ENCODE results near the gene KANSL1L. TPM values are rescaled to one million over a fixed set of nuclear protein-coding genes. Genes with fewer than 3 reads are reported as not detected.
A peak's percentile ranks its signal among the peaks of the same experiment; 100 is the strongest.

Gene KANSL1L, protein sequence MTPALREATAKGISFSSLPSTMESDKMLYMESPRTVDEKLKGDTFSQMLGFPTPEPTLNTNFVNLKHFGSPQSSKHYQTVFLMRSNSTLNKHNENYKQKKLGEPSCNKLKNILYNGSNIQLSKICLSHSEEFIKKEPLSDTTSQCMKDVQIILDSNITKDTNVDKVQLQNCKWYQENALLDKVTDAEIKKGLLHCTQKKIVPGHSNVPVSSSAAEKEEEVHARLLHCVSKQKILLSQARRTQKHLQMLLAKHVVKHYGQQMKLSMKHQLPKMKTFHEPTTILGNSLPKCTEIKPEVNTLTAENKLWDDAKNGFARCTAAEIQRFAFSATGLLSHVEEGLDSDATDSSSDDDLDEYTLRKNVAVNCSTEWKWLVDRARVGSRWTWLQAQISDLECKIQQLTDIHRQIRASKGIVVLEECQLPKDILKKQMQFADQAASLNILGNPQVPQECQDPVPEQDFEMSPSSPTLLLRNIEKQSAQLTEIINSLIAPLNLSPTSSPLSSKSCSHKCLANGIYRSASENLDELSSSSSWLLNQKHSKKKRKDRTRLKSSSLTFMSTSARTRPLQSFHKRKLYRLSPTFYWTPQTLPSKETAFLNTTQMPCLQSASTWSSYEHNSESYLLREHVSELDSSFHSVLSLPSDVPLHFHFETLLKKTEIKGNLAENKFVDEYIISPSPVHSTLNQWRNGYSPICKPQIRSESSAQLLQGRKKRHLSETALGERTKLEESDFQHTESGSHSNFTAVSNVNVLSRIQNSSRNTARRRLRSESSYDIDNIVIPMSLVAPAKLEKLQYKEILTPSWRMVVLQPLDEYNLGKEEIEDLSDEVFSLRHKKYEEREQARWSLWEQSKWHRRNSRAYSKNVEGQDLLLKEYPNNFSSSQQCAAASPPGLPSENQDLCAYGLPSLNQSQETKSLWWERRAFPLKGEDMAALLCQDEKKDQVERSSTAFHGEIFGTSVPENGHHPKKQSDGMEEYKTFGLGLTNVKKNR
- 1 to 10 TPM; 1.0 to 1.4 (median 1.1) TPM for polyA plus RNA-seq

- peak; percentile 95 to 96 (median 95) for DNase-seq
- peak within 1 kb of the TSS; percentile 92 to 98 (median 97) for H3K27ac Mint-ChIP-seq
- no peaks in the 10 kb centered on the region for H3K36me3 Mint-ChIP-seq
- H3K9me3 Mint-ChIP-seq, result no peaks in the 10 kb centered on the region
- H3K27me3 Mint-ChIP-seq (ENCODE audit: low read depth in 3 of 3), result peaks cover 19 to 24% (median 23%) of the 10 kb centered on the region in 3 donors
- peak within 1 kb of the TSS; percentile 97 to 100 (median 99) for H3K4me3 Mint-ChIP-seq
- H3K4me1 Mint-ChIP-seq, result peaks cover 18 to 26% of the 10 kb centered on the region in 2 donors
Measured at GRCh38 chr2:210171309-210172218, at the start of gene KANSL1L. KANSL1L (minus strand) TSS chr2:210171409; CDS start chr2:210154582, 16,827 bp downstream.

- no peaks in the 10 kb centered on the region for H3K9me3 Mint-ChIP-seq
- H3K36me3 Mint-ChIP-seq, result no peaks in the 10 kb centered on the region
- no peak overlapping the region for H3K27ac Mint-ChIP-seq
- no peaks in the 10 kb centered on the region for H3K4me1 Mint-ChIP-seq
- no peak for DNase-seq
- no peak overlapping the region for H3K4me3 Mint-ChIP-seq
- H3K27me3 Mint-ChIP-seq (ENCODE audit: low read depth in 3 of 3), result no peaks in the 10 kb centered on the region
Measured at GRCh38 chr2:210215120-210215519, 43.9 kb upstream of the KANSL1L start.

DNA sequence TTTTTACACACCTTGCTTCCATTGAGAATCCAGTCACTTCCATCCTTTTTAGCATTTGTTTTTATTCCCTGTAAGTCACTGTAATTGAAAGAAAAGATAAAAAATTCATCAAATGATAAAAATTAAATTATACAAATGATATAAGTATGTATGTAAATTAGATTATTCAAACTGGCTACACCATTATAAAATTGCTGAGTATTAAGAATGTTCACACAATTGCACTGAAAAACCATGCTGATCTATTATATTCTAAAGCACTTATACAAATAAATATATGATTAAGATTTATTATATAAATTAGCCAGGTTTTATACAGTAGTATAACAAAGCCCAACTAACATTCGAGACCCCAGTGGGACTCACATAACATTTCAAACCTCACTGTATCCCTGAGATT lies 39.0 kb upstream of the KANSL1L start:
- Mint-ChIP-seq H3K4me3 (no peak overlapping the region), H3K27me3 (ENCODE audit: low read depth in 3 of 3) (peaks cover 2 to 3% (median 2%) of the 10 kb centered on the region in 3 donors), H3K36me3 (no peaks in the 10 kb centered on the region), H3K4me1 (no peaks in the 10 kb centered on the region), H3K27ac (no peak overlapping the region), H3K9me3 (no peaks in the 10 kb centered on the region)
- DNase-seq, result no peak

DNA sequence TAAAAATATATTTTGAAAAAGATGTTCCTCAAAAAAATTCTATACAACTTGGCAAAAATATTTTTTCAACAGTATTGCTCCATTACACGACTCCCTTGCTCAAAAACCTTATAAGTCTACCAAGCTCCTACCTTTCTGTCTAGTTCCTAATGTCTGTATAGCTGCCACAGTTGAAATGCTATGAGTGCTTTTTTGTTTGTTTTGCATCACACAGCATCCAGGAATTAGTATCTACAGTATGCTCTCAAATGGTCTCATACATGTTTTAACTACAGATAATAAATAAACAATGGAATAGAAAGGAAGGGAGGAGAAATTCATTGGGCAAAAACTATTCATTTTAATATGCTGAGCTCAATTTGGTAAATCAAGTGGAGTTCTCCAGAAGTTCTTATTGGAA lies 36.7 kb upstream of the KANSL1L start:
- Mint-ChIP-seq H3K4me1 (no peaks in the 10 kb centered on the region), H3K27ac (no peak overlapping the region), H3K27me3 (ENCODE audit: low read depth in 3 of 3) (peaks cover 2 to 7% (median 4%) of the 10 kb centered on the region in 3 donors), H3K4me3 (no peak overlapping the region), H3K9me3 (no peaks in the 10 kb centered on the region), H3K36me3 (no peaks in the 10 kb centered on the region)
- no peak for DNase-seq

DNA sequence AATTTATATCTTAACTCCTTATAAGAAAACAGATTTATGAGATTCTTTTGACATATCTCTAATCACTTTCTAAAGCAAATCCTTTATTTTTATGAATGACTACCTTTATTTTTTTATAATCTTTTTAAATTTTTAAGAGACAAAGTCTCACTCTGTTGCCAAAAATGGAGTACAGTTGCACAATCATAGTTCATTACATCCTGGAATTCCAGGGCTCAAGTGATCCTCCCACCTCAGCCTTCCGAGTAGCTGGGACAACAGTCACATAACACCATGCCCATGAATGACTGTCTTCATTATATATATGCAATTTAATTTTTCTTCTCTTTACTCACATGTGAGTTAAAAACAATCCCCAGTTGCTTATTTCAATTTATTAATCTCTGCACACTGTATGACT lies 32.3 kb upstream of the KANSL1L start:
- Mint-ChIP-seq H3K27me3 (ENCODE audit: low read depth in 3 of 3) (peaks cover 2 to 8% (median 6%) of the 10 kb centered on the region in 3 donors), H3K4me3 (no peak overlapping the region), H3K9me3 (no peaks in the 10 kb centered on the region), H3K36me3 (no peaks in the 10 kb centered on the region), H3K27ac (no peak overlapping the region), H3K4me1 (no peaks in the 10 kb centered on the region)
- DNase-seq, result no peak

DNA sequence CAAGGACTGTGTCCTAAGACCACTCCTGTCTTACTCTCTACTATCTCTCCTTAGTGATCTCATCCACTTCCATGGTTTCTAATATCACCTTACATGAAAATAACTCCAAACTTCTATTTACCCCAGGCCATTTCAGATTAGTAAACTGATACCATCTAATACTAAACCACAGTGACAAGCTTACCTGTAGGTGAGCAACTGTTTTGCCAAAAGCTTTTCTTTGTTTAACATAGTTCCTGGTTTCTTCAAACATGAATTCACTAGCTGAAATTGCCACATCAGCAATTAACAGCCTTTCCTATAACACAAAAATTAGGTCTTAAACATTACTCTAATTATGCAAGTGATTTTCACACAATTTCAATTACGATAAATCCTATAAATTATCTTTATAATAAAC lies 31.9 kb upstream of the KANSL1L start:
- Mint-ChIP-seq H3K27me3 (ENCODE audit: low read depth in 3 of 3) (peaks cover 2 to 8% (median 8%) of the 10 kb centered on the region in 3 donors), H3K36me3 (no peaks in the 10 kb centered on the region), H3K9me3 (no peaks in the 10 kb centered on the region), H3K4me1 (no peaks in the 10 kb centered on the region), H3K4me3 (no peak overlapping the region), H3K27ac (no peak overlapping the region)
- DNase-seq, result no peak

- Mint-ChIP-seq H3K4me1 (peaks cover 0 to 2% of the 10 kb centered on the region in 2 donors), H3K36me3 (no peaks in the 10 kb centered on the region), H3K9me3 (no peaks in the 10 kb centered on the region), H3K27me3 (ENCODE audit: low read depth in 3 of 3) (peaks cover 0 to 15% (median 6%) of the 10 kb centered on the region in 3 donors), H3K4me3 (no peak overlapping the region), H3K27ac (no peak overlapping the region)
- DNase-seq, result no peak
Measured at GRCh38 chr2:210199854-210200253, 28.6 kb upstream of the KANSL1L start.

GRCh38 chr2:210199186-210199765 lies 28.1 kb upstream of the KANSL1L start:
- H3K27ac Mint-ChIP-seq, result no peak overlapping the region
- peak; percentile 11 to 41 (median 26) for DNase-seq
- no peaks in the 10 kb centered on the region for H3K9me3 Mint-ChIP-seq
- H3K4me3 Mint-ChIP-seq, result no peak overlapping the region
- no peaks in the 10 kb centered on the region for H3K36me3 Mint-ChIP-seq
- H3K4me1 Mint-ChIP-seq, result peaks cover 0 to 2% of the 10 kb centered on the region in 2 donors
- peaks cover 0 to 15% (median 6%) of the 10 kb centered on the region in 3 donors for H3K27me3 Mint-ChIP-seq (ENCODE audit: low read depth in 3 of 3)

DNA sequence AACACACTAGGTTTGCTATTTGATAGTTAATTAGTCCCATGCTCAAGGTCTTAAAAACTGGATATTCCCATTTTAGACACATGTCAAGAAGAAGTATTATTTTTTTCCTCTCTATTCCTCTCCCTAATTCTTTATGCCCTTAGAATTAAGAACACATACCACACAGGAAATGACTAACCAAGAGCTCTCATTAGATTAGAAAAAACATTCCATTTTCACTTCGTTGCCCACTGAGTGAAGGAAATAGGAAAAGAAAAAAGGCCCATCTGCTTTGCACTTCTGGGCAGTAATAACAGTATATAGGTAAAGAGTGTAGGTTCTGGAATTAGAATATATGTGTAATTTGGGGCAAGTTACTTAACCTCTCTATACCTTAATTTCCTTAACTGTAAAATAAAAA lies 27.1 kb upstream of the KANSL1L start:
- DNase-seq, result no peak
- peak overlapping the region in 1 of 6 donors; percentile 14 for H3K27ac Mint-ChIP-seq
- no peak overlapping the region for H3K4me3 Mint-ChIP-seq
- H3K9me3 Mint-ChIP-seq, result no peaks in the 10 kb centered on the region
- peaks cover 0 to 11% (median 6%) of the 10 kb centered on the region in 3 donors for H3K27me3 Mint-ChIP-seq (ENCODE audit: low read depth in 3 of 3)
- no peaks in the 10 kb centered on the region for H3K36me3 Mint-ChIP-seq
- peaks cover 0 to 2% of the 10 kb centered on the region in 2 donors for H3K4me1 Mint-ChIP-seq

DNA sequence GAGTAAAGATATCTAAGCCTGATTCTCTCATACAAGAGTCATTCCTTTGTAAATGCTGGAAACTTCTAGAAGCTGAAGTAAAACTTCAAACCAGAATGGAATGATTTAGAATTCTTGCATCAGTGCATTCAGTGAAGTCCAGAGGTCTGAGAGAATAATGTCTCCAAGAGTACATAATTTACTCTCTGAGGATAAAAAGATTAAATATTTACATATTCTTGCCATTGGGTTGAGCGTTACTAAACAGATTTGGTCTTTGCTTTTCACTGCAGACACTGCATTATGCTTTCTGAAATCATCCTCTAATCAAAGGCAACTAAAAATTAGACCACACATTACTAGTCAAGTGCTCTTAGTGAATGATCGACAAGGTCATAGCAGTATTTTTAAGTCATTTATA lies 26.5 kb upstream of the KANSL1L start:
- Mint-ChIP-seq H3K4me3 (no peak overlapping the region), H3K9me3 (no peaks in the 10 kb centered on the region), H3K36me3 (no peaks in the 10 kb centered on the region), H3K4me1 (peaks cover 0 to 2% of the 10 kb centered on the region in 2 donors), H3K27ac (no peak overlapping the region), H3K27me3 (ENCODE audit: low read depth in 3 of 3) (peaks cover 0 to 11% (median 3%) of the 10 kb centered on the region in 3 donors)
- DNase-seq, result no peak

GRCh38 chr2:210195101-210195852 lies 24.1 kb upstream of the KANSL1L start:
- Mint-ChIP-seq H3K9me3 (no peaks in the 10 kb centered on the region), H3K27me3 (ENCODE audit: low read depth in 3 of 3) (peaks cover 0 to 14% (median 0%) of the 10 kb centered on the region in 3 donors), H3K4me1 (peaks cover 0 to 2% of the 10 kb centered on the region in 2 donors), H3K36me3 (no peaks in the 10 kb centered on the region), H3K4me3 (no peak overlapping the region), H3K27ac (no peak overlapping the region)
- peak; percentile 28 to 47 (median 44) for DNase-seq

- Mint-ChIP-seq H3K27ac (no peak overlapping the region), H3K4me1 (peaks cover 0 to 1% of the 10 kb centered on the region in 2 donors), H3K4me3 (no peak overlapping the region), H3K9me3 (peaks cover 5 to 17% (median 6%) of the 10 kb centered on the region in 6 donors), H3K36me3 (peaks cover 0 to 8% (median 4%) of the 10 kb centered on the region in 3 donors), H3K27me3 (ENCODE audit: low read depth in 3 of 3) (peaks cover 0 to 22% (median 0%) of the 10 kb centered on the region in 3 donors)
- DNase-seq, result no peak
Measured at GRCh38 chr2:210190345-210190744, 19.1 kb upstream of the KANSL1L start.
